Upper lobe of right lung (tissue), 1 donor: Measurements from ENCODE around the gene RHOH. TPM values are rescaled to one million over a fixed set of nuclear protein-coding genes. Genes with fewer than 3 reads are reported as not detected.

ENCODE experiments used
- ATAC-seq: fragments of 200-7000 bp; cut with Tn5 transposase; one replicate; pipeline ENCODE4 v1.9.1; 2020; ENCODE audit warnings: mild to moderate bottlenecking, moderate library complexity
- DNase-seq: peaks from one replicate; pipeline ENCODE4 v3.0.0-alpha.2; 2020
- H3K27ac ChIP-seq: fragments of 200-600 bp; one replicate; pipeline ENCODE4 v1.8.0; 2022
- H3K27me3 ChIP-seq: fragments of 200-600 bp; one replicate; pipeline ENCODE4 v1.8.0; 2022; ENCODE audit warnings: mild to moderate bottlenecking
- H3K36me3 ChIP-seq: fragments of 200-600 bp; one replicate; pipeline ENCODE4 v1.8.0; 2022
- H3K4me1 ChIP-seq: fragments of 200-600 bp; one replicate; pipeline ENCODE4 v1.8.0; 2022
- H3K4me3 ChIP-seq: fragments of 200-600 bp; one replicate; pipeline ENCODE4 v1.8.0; 2022; ENCODE audit warnings: mild to moderate bottlenecking
- H3K9me3 ChIP-seq: fragments of 200-600 bp; one replicate; pipeline ENCODE4 v1.8.0; 2022
- CTCF ChIP-seq: fragments of 200-600 bp; IDR thresholded peaks from one replicate; pipeline ENCODE4 v1.8.0; 2022; ENCODE audit warnings: antibody characterized with exemption
- intact Hi-C: fragments of 100-400 bp; cut with DNase I; formaldehyde crosslinking; loops from one replicate; pipeline ENCODE4 v1.11.0; 2022
- total RNA-seq: library from RNA; stranded (reverse); fragmentation: NEBNext Ultra II Directional; extraction: Animal tissue kit (Norgen Biotek cat#: 25700); gene quantifications from one replicate; pipeline ENCODE4 v1.2.1, GENCODE V29; 2021
- donor health status: DM: no; HTN: yes; CAD: no; lungs with severe emphysema.

The RHOH gene
- total RNA-seq, 1 donor from 2014 or later, result 8.8 TPM

GRCh38 chr4:40160258-40160657, 36.6 kb upstream of the RHOH start:
- DNase-seq (no peak), ATAC-seq (no peak)
- Histone ChIP-seq H3K36me3 (no peaks in the 10 kb centered on the region), H3K4me3 (no peak overlapping the region), H3K4me1 (no peaks in the 10 kb centered on the region), H3K9me3 (no peaks in the 10 kb centered on the region), H3K27me3 (no peaks in the 10 kb centered on the region), H3K27ac (no peak overlapping the region)
- intact Hi-C loops, result no loop called here
- TF ChIP-seq CTCF, result no peak

- no peaks in the 10 kb centered on the region for H3K27me3 ChIP-seq
- peaks cover 11% of the 10 kb centered on the region for H3K9me3 ChIP-seq
- H3K36me3 ChIP-seq, result no peaks in the 10 kb centered on the region
- no peak for TF ChIP-seq CTCF
- DNase-seq (no peak), ATAC-seq (no peak)
- H3K27ac ChIP-seq, result no peak overlapping the region
- intact Hi-C loops, result no loop called here
- no peaks in the 10 kb centered on the region for H3K4me1 ChIP-seq
- no peak overlapping the region for H3K4me3 ChIP-seq
These were observed 32.4 kb upstream of the RHOH start for GRCh38 chr4:40164459-40164858.

GRCh38 chr4:40165916-40166315, 30.9 kb upstream of the RHOH start:
- Histone ChIP-seq H3K4me1 (no peaks in the 10 kb centered on the region), H3K9me3 (peaks cover 11% of the 10 kb centered on the region), H3K27me3 (no peaks in the 10 kb centered on the region), H3K4me3 (no peak overlapping the region), H3K36me3 (no peaks in the 10 kb centered on the region), H3K27ac (no peak overlapping the region)
- ATAC-seq (no peak), DNase-seq (no peak)
- TF ChIP-seq CTCF, result no peak
- intact Hi-C loops, result no loop called here

- H3K9me3 ChIP-seq, result peaks cover 11% of the 10 kb centered on the region
- ATAC-seq, result no peak
- TF ChIP-seq CTCF, result no peak
- DNase-seq, result no peak
- intact Hi-C loops, result no loop called here
- no peak overlapping the region for H3K27ac ChIP-seq
- H3K4me1 ChIP-seq, result no peaks in the 10 kb centered on the region
- no peaks in the 10 kb centered on the region for H3K36me3 ChIP-seq
- H3K4me3 ChIP-seq, result no peak overlapping the region
- no peaks in the 10 kb centered on the region for H3K27me3 ChIP-seq
These were observed 28.8 kb upstream of the RHOH start for GRCh38 chr4:40168070-40168469.

GRCh38 chr4:40170588-40170987, 26.2 kb upstream of the RHOH start:
- Histone ChIP-seq H3K4me3 (no peak overlapping the region), H3K9me3 (peaks cover 11% of the 10 kb centered on the region), H3K4me1 (no peaks in the 10 kb centered on the region), H3K27ac (no peak overlapping the region), H3K36me3 (no peaks in the 10 kb centered on the region), H3K27me3 (no peaks in the 10 kb centered on the region)
- no peak for TF ChIP-seq CTCF
- ATAC-seq, result no peak
- intact Hi-C loops, result no loop called here
- DNase-seq, result no peak

GRCh38 chr4:40173470-40173875, 23.4 kb upstream of the RHOH start:
- TF ChIP-seq CTCF, result no peak
- Histone ChIP-seq H3K27me3 (no peaks in the 10 kb centered on the region), H3K27ac (no peak overlapping the region), H3K9me3 (peaks cover 1% of the 10 kb centered on the region), H3K4me3 (no peak overlapping the region), H3K4me1 (no peaks in the 10 kb centered on the region), H3K36me3 (no peaks in the 10 kb centered on the region)
- intact Hi-C loops, result no loop called here
- ATAC-seq, result no peak
- no peak for DNase-seq
